HUES64 (cell line): ENCODE results near the gene ALDH4A1.

ENCODE experiments used
- H3K27ac ChIP-seq: 2 replicates; pipeline ENCODE4 v1.7.0; 2013; ENCODE audit warnings: low read depth, low read length, inconsistent platforms
- H3K27me3 ChIP-seq: 2 replicates; pipeline ENCODE4 v1.6.1; 2013; ENCODE audit warnings: mild to moderate bottlenecking, low read length; ENCODE audit not compliant: insufficient read depth
- H3K36me3 ChIP-seq: 2 replicates; pipeline ENCODE4 v1.6.1; 2013; ENCODE audit warnings: mild to moderate bottlenecking, low read length; ENCODE audit not compliant: insufficient read depth
- H3K4me1 ChIP-seq: 2 replicates; pipeline ENCODE4 v1.6.1; 2013; ENCODE audit warnings: mild to moderate bottlenecking, low read length, moderate library complexity; ENCODE audit not compliant: insufficient read depth
- H3K4me3 ChIP-seq: 2 replicates; pipeline ENCODE4 v1.5.1; 2013; ENCODE audit warnings: mild to moderate bottlenecking, low read length, moderate library complexity
- H3K9ac ChIP-seq: 2 replicates; pipeline ENCODE4 v1.6.1; 2013; ENCODE audit warnings: mild to moderate bottlenecking, low read depth, low read length
- H3K9me3 ChIP-seq: 2 replicates; pipeline ENCODE4 v1.6.1; 2013; ENCODE audit warnings: low read depth, low read length; ENCODE audit not compliant: insufficient read depth
- WGBS: fragments of 150-250, 120-280 bp; methylation state at CpG from one replicate; pipeline ENCODE4 v1.1.7; 2013; ENCODE audit warnings: missing lambda C conversion rate; 5-methylcytosine and 5-hydroxymethylcytosine counted together

ALDH4A1 gene

DNA sequence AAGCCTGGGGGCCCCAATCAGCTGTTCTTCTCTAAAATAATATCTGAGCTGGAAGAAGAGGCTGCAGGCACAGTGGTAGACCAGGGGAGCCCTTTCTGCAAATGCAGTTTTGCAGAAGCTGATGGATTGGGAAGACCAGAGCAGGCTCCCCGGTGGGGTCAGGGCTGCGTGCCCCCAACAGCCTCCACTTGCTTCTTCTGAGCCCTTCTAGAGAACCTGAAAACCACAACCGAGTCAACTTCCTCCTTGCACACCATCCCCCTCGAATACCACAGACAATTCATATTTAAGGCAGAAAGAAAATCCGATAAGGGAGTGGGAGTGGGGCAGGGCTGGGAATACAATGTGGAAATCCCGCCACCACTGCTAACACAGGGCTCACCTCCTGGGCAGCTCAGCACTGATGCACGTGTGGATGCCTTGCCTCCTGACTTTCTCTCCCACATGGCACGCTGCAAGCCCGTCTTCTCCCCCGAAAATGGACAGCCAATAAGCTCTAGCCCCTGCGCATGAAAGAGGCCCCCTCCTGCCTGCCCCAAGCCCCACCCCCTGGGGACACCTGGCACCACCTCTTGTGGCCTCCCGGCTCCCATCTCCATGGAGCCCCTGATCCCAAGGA, 25.4 kb upstream of the ALDH4A1 start:
- Histone ChIP-seq H3K4me1 (peaks cover 10% of the 10 kb centered on the region; the same call in 1 of the 2 replicates), H3K27me3 (no peaks in the 10 kb centered on the region), H3K9me3 (no peaks in the 10 kb centered on the region), H3K4me3 (no peak overlapping the region), H3K27ac (no peak overlapping the region), H3K9ac (no peak overlapping the region), H3K36me3 (no peaks in the 10 kb centered on the region)
- WGBS: 73% methylated on average over 12 of the region's 12 CpGs

DNA sequence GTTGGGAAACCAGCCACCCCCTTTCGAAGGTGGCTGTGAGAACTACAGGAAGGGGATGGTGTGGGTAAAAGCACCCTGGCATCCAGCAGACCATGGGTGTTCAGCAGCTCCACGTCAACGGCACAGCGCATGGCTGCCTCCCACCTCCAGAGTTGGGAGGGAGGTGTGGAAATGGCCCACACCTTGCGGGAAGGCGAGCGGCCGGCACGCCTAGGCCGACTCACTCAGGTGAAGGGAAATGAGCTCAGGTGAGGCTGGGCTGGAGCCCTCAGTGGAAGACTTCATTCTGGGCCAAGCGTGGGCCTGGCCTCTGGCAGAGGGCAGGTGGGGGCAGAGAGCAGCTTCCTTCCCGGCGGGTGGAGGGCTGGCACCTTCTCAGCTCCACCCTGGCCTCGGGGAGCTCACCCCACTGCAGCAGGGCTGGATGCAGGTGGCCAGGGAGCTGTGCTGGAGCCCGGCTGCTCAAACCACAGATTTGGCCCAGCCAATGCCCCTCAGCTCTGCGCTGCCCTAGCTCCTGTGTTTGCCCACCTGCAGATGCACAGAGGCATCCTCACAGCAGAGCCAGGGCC, 24.8 kb upstream of the ALDH4A1 start:
- H3K4me3 ChIP-seq: no peak overlapping the region
- no peaks in the 10 kb centered on the region for H3K27me3 ChIP-seq
- no peaks in the 10 kb centered on the region for H3K9me3 ChIP-seq
- H3K4me1 ChIP-seq: peaks cover 12% of the 10 kb centered on the region
- no peaks in the 10 kb centered on the region for H3K36me3 ChIP-seq
- no peak overlapping the region; the same call in 1 of the 2 replicates for H3K27ac ChIP-seq
- 91% methylated on average over 16 of the region's 16 CpGs for WGBS
- H3K9ac ChIP-seq: no peak overlapping the region

DNA sequence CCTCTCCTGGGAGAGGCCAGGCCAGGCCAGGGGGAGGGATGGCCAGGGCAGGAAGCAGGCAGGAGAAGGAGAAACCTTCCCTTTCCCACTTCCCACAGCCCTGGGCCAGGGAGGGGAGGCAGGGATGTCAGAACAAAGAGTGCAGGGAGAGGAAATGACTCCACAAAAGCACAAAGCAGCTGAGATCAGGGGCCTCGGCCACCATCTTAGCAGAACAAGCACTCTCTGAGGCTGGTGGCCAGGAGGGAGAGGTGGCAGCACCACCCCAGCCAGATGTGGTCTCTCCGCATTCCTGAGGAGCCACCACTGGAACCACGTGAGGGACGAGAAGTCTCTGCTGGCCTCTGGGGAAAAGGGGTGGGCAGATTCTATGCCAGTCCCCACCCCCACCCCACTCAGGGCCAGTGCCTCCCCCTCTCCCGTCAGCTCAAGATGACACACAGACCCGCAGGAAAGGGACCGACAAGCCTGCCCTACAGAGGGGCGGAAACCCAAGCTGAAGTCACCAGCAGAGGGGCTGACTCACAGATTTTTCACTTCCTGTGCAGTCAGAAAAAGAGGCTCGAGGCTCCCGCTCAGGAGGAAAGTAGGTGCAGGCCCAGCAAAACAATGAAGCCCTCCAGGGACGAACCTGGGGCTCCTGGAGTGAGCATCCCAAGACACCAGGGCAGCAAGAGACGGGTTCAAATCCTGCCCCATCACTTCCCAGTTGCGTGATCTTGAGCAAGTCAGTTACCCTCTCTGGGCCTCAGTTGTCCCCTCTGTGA, 24.1 kb upstream of the ALDH4A1 start:
- 72% methylated on average over 13 of the region's 13 CpGs for WGBS
- H3K27ac ChIP-seq: peak overlapping the region; percentile 30; the same call in 1 of the 2 replicates

DNA sequence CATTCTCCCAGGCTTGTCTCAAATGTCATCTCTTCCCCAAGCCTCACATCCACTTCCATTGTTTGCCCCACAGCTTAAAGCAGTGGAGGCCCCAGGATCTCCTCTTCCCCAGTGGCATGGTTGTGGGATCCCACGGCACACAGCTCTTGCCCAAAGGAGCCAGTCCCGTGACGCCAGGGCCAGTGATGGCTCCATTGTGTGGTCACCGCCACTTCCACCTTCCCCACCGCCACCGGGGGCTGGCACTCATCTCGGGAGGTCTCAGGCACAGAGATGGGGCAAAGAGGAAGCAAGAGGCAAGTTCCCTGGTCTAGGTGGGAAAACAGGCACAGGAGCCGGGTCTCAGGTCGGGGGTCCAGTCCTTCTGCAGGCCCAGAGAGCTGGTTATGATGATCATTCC, 22.9 kb upstream of the ALDH4A1 start:
- Histone ChIP-seq H3K27ac (no peak overlapping the region), H3K4me3 (no peak overlapping the region), H3K27me3 (no peaks in the 10 kb centered on the region), H3K4me1 (peaks cover 13% of the 10 kb centered on the region), H3K9me3 (no peaks in the 10 kb centered on the region), H3K36me3 (no peaks in the 10 kb centered on the region), H3K9ac (no peak overlapping the region)
- 92% methylated on average over 9 of the region's 9 CpGs for WGBS

More for the DNA sequence above, 24.1 kb upstream of the ALDH4A1 start:
- Histone ChIP-seq H3K36me3 (no peaks in the 10 kb centered on the region), H3K4me3 (no peak overlapping the region), H3K9ac (no peak overlapping the region), H3K4me1 (peaks cover 13% of the 10 kb centered on the region), H3K27me3 (no peaks in the 10 kb centered on the region), H3K9me3 (no peaks in the 10 kb centered on the region)

DNA sequence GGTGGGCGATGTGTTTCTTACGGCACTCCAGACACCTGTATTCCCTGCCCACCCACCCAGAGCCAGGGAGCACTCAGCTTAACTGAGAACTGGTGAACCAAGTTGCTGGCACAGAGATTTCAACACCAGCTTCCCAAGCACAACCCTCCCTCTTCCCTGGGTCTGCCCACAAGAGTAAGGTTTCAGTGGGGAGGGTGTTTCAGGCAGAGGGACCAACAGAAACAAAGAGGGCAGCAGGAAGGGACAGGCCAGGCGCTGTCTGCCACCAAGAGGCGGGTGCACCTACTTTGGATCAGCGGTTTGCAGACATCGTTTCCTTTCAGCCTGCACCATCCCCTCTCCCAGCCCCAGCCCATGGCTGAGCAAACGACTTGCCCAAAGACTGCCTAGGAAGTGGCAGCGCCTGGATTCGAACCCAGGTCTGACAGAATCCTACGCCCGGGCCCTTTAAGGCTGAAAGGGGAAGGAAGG, 21.9 kb upstream of the ALDH4A1 start:
- Histone ChIP-seq H3K9me3 (no peaks in the 10 kb centered on the region), H3K9ac (no peak overlapping the region), H3K36me3 (no peaks in the 10 kb centered on the region), H3K27ac (no peak overlapping the region), H3K4me1 (peaks cover 13% of the 10 kb centered on the region), H3K27me3 (no peaks in the 10 kb centered on the region), H3K4me3 (no peak overlapping the region)
- 84% methylated on average over 11 of the region's 11 CpGs for WGBS

DNA sequence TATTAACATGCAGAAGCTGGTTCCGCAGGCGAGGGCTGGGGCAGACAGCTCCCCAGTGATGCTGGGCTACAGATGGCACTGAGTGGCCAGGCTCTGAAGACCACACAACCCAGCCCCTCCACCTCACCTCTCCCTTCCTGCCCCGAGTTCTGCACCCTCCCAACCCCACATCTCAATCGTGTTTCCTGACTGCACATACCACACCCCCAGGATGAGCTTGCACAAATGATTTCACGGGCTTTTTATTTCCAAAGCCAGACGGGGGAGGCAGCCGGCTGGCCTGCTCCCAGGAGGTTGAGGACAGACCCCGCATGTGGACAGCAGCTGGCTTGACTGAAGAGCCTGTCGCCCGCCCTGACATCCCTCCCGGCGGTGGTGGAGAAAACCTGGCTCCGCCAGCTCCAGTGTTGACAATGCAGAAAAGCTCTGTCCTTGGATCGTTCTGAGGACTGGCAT, 21.4 kb upstream of the ALDH4A1 start:
- Histone ChIP-seq H3K27ac (no peak overlapping the region), H3K9ac (no peak overlapping the region), H3K36me3 (no peaks in the 10 kb centered on the region), H3K27me3 (no peaks in the 10 kb centered on the region), H3K9me3 (no peaks in the 10 kb centered on the region), H3K4me3 (no peak overlapping the region), H3K4me1 (peaks cover 13% of the 10 kb centered on the region)
- 82% methylated on average over 14 of the region's 14 CpGs for WGBS

DNA sequence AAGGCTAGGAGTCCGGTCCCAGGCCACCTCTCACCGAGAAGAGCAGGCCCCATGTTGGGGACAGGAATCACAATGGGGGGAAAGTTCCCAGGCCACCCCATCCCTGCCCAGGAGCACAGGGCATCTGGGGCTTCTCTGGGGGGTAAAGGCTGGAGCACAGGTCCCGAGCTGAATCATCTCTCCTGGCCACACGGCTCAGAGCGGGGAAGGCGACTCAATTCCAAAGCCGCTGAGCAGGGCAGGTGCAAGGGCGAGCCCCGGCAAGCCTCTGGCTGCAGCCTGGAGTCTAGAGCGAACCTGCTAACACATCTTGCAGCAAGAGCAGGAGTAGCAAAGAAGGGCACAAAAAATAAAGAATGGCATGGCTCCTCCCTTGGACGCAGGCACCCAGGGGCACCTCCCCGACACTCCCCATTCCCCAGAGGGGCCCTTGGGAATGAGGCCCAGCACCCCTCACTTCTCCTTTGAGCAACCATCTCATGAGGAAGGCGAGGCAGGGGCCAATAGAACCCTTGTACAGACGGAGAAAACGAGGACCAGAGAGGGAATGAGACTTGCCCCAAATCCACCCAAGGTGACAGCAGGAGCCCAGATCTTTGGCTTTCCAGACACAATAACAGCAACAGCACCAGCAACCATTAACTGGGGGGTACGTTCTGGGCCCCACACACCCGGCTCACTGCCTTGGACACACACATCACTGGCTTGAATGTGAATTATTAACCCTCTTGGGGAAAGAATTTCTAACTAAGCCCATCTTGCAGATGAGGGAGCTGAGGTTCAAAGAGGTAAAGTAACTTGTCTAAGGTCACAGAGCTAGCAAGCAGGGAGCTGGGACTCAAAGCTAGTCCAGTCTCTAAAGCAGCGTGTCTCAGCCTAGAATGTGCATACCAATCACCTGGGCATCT, 20.7 kb upstream of the ALDH4A1 start:
- H3K9me3 ChIP-seq: no peaks in the 10 kb centered on the region
- H3K4me1 ChIP-seq: peaks cover 13% of the 10 kb centered on the region
- H3K27me3 ChIP-seq: no peaks in the 10 kb centered on the region
- 0 out of 2 replicates have a peak overlapping the region, but pooled peaks have one; percentile 14 for H3K27ac ChIP-seq
- 0 out of 2 replicates have a peak overlapping the region, but pooled peaks have one; percentile 19 for H3K9ac ChIP-seq
- 87% methylated on average over 18 of the region's 18 CpGs for WGBS
- H3K36me3 ChIP-seq: no peaks in the 10 kb centered on the region
- no peak overlapping the region for H3K4me3 ChIP-seq

DNA sequence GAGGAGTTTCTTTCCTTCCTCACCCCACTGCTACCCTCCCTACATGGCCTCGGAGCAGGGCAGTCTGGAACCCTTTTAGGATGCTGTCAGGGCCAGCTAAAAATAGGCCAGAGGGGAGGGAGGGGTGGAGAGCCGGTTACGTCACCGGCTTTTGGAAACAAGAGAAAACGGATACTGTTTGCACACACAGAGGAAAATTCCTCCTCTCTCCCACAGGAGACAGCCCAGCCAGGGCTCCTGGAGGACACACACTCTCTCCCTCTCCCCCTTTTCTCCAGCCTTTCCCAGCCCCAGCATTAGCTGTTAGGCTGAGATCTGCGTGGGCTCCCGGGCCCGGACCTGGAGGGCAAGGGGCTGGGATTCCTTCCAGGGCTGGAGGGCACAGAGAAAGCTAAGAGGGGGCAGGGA, 20.0 kb upstream of the ALDH4A1 start:
- Histone ChIP-seq H3K27me3 (no peaks in the 10 kb centered on the region), H3K36me3 (no peaks in the 10 kb centered on the region), H3K27ac (0 out of 2 replicates have a peak overlapping the region, but pooled peaks have one; percentile 14), H3K4me3 (no peak overlapping the region), H3K9me3 (no peaks in the 10 kb centered on the region), H3K4me1 (peaks cover 13% of the 10 kb centered on the region), H3K9ac (no peak overlapping the region)
- WGBS: 85% methylated on average over 8 of the region's 8 CpGs

DNA sequence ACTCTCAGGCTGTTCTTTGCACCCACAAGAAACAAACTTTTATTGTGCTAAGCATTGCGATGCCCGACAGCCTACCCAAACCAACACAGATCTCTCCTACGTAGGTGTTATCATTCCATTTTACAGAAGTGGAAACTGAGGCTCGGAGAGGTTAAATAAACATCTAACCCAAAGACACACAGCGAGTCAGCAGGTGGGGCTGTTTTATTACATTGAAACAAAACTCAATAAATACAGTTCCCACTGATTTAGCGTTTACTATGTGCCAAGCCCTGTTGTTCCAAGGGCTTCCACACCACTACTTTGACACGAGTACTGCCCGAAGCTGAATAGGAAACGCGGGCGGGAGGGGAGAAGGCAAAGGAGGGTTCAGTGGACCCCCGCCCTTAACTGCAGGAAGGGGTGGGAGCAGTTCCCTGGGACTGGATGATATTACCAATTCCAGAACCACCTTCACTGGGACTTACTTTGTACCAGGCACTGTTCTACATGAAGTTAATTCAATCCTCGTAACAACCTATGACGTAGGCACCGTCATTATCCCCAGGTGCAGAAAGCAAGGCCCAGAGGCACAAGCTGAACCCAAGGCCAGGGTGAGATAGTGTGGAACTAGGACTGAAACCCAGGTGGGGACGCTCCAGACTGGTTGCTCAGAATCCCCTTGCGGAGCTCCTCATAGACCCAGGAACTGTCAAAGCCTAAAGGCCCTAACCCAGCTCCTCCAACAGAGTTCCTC, 19.3 kb upstream of the ALDH4A1 start:
- H3K4me3 ChIP-seq: no peak overlapping the region
- no peaks in the 10 kb centered on the region for H3K36me3 ChIP-seq
- H3K4me1 ChIP-seq: peaks cover 13% of the 10 kb centered on the region
- H3K27me3 ChIP-seq: no peaks in the 10 kb centered on the region
- H3K9me3 ChIP-seq: no peaks in the 10 kb centered on the region
- no peak overlapping the region for H3K27ac ChIP-seq
- 90% methylated on average over 17 of the region's 17 CpGs for WGBS
- H3K9ac ChIP-seq: no peak overlapping the region

DNA sequence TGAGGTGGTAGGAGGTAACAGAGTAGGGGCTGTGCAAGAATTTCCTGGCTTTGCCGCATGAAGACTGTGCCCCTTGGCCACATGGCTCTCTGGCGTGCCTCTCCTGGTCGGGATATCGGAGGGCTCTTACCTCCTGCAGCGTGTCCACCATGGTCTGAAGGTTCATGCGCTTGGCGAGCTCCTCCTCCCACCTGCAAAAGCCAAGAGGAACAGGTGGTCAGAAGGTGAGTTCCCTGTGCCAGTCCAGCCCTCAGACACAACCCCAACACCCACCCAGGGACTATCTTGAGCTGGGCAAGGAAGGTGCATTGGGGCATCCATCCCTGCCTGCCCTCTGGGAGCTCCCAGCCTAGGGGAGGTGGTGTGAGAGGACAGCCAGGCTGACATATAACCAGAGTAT, 18.6 kb upstream of the ALDH4A1 start:
- Histone ChIP-seq H3K9me3 (no peaks in the 10 kb centered on the region), H3K27me3 (no peaks in the 10 kb centered on the region), H3K9ac (no peak overlapping the region), H3K4me1 (peaks cover 13% of the 10 kb centered on the region), H3K27ac (no peak overlapping the region), H3K4me3 (no peak overlapping the region), H3K36me3 (no peaks in the 10 kb centered on the region)
- 96% methylated on average over 7 of the region's 7 CpGs for WGBS
